ENCODE data around the gene WDR33.

WDR33 gene

DNA sequence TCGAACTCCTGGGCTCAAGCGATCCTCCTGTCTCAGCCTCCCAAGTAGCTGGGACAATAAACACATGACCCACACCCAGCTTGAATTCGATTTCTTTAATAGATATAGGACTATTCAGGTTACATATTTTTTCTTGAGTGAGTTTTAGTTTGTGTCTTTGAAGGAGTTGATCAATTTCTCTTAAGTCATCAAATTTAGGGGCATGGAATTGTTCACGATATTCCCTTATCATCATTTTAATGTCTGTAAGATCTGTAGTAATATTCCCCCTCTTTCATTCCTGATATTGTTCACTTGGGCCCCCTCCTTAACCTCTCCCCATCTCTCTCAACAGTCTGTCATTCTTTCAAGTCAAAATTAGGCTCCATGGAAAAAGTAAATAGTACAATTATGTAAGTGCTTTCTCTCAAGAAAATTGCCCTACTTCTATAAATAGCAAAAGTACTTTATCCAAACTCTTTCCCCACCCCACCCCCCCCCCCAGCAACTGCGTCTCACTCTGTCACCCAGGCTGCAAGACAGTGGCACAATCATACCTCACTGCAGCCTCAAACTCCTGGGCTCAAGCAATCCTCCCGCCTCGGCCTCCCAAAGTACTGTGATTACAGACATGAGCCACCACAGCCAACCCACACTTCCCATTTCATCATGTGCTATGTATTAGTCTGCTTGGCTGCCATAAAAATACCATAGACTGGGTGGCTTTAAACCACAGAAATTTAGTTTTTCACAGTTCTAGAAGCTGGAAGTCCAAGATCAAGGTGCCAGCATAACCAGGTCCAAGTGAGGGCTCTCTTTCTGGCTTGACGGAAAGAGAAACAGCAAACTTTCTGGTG is 20.1 kb downstream of the WDR33 start:
- Histone ChIP-seq H3K27me3 (ENCODE audit: insufficient read depth, insufficient read length) (no peaks in the 10 kb centered on the region), H3K4me1 (ENCODE audit: insufficient read depth, insufficient read length) (no peaks in the 10 kb centered on the region), H3K4me3 (ENCODE audit: insufficient read length, low read depth) (no peak overlapping the region), H3K9ac (ENCODE audit: insufficient read length, low read depth) (no peak overlapping the region), H3K9me3 (ENCODE audit: insufficient read depth, low read length) (peaks cover 21% of the 10 kb centered on the region), H3K36me3 (ENCODE audit: insufficient read depth, insufficient read length, low read length) (peaks cover 29% of the 10 kb centered on the region)
- DNase-seq (ENCODE audit: low read depth, low spot score): no peak
- TF ChIP-seq ZNF274 (IDR thresholded peaks at IDR 0.05; ENCODE audit: low read depth, low read length) (no peak), SUZ12 (IDR thresholded peaks at IDR 0.05; ENCODE audit: extremely low read depth, insufficient read depth, insufficient read length) (no peak), YY1 (IDR thresholded peaks at IDR 0.05; ENCODE audit: insufficient read depth, insufficient read length) (no peak)

- TF ChIP-seq ZNF274 (IDR thresholded peaks at IDR 0.05; ENCODE audit: low read depth, low read length) (no peak), SUZ12 (IDR thresholded peaks at IDR 0.05; ENCODE audit: extremely low read depth, insufficient read depth, insufficient read length) (no peak), YY1 (IDR thresholded peaks at IDR 0.05; ENCODE audit: insufficient read depth, insufficient read length) (no peak)
- Histone ChIP-seq H3K36me3 (ENCODE audit: insufficient read depth, insufficient read length, low read length) (peaks cover 26% of the 10 kb centered on the region), H3K4me3 (ENCODE audit: insufficient read length, low read depth) (no peak overlapping the region), H3K4me1 (ENCODE audit: insufficient read depth, insufficient read length) (no peaks in the 10 kb centered on the region), H3K9ac (ENCODE audit: insufficient read length, low read depth) (no peak overlapping the region), H3K27me3 (ENCODE audit: insufficient read depth, insufficient read length) (no peaks in the 10 kb centered on the region), H3K9me3 (ENCODE audit: insufficient read depth, low read length) (peaks cover 15% of the 10 kb centered on the region)
- no peak for DNase-seq (ENCODE audit: low read depth, low spot score)
Measured at GRCh38 chr2:127786048-127786809, 24.7 kb downstream of the WDR33 start.

GRCh38 chr2:127784965-127785518 is 25.9 kb downstream of the WDR33 start:
- no peak overlapping the region for H3K4me3 ChIP-seq (ENCODE audit: insufficient read length, low read depth)
- no peak overlapping the region for H3K9ac ChIP-seq (ENCODE audit: insufficient read length, low read depth)
- no peak for TF ChIP-seq SUZ12 (IDR thresholded peaks at IDR 0.05; ENCODE audit: extremely low read depth, insufficient read depth, insufficient read length)
- TF ChIP-seq YY1 (IDR thresholded peaks at IDR 0.05; ENCODE audit: insufficient read depth, insufficient read length): no peak
- no peak for TF ChIP-seq ZNF274 (IDR thresholded peaks at IDR 0.05; ENCODE audit: low read depth, low read length)
- peaks cover 4% of the 10 kb centered on the region for H3K9me3 ChIP-seq (ENCODE audit: insufficient read depth, low read length)
- H3K36me3 ChIP-seq (ENCODE audit: insufficient read depth, insufficient read length, low read length): peaks cover 26% of the 10 kb centered on the region
- no peak for DNase-seq (ENCODE audit: low read depth, low spot score)
- H3K4me1 ChIP-seq (ENCODE audit: insufficient read depth, insufficient read length): no peaks in the 10 kb centered on the region
- H3K27me3 ChIP-seq (ENCODE audit: insufficient read depth, insufficient read length): no peaks in the 10 kb centered on the region

DNA sequence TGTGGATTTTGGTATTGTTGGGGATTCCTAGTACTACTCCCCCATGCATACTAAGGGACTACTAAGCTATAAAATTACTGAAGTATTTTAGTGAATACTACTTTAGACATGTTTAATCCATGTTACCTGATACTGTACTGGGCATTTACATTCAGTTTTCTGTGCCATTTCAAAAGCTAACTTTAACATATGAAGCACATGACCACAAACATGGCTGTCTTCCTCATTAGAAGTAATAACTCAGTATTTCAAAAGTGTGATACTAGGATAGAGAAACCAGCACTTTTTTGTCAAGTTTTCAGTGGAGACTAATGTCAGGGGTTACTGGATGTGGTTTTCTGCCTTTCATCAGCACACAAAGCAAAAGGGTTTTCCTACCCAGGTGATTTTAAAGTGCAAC is 27.9 kb downstream of the WDR33 start:
- no peaks in the 10 kb centered on the region for H3K27me3 ChIP-seq (ENCODE audit: insufficient read depth, insufficient read length)
- no peak for DNase-seq (ENCODE audit: low read depth, low spot score)
- H3K4me3 ChIP-seq (ENCODE audit: insufficient read length, low read depth): no peak overlapping the region
- peaks cover 26% of the 10 kb centered on the region for H3K36me3 ChIP-seq (ENCODE audit: insufficient read depth, insufficient read length, low read length)
- no peaks in the 10 kb centered on the region for H3K9me3 ChIP-seq (ENCODE audit: insufficient read depth, low read length)
- no peaks in the 10 kb centered on the region for H3K4me1 ChIP-seq (ENCODE audit: insufficient read depth, insufficient read length)
- TF ChIP-seq YY1 (IDR thresholded peaks at IDR 0.05; ENCODE audit: insufficient read depth, insufficient read length) (no peak), SUZ12 (IDR thresholded peaks at IDR 0.05; ENCODE audit: extremely low read depth, insufficient read depth, insufficient read length) (no peak), ZNF274 (IDR thresholded peaks at IDR 0.05; ENCODE audit: low read depth, low read length) (no peak)
- H3K9ac ChIP-seq (ENCODE audit: insufficient read length, low read depth): no peak overlapping the region

DNA sequence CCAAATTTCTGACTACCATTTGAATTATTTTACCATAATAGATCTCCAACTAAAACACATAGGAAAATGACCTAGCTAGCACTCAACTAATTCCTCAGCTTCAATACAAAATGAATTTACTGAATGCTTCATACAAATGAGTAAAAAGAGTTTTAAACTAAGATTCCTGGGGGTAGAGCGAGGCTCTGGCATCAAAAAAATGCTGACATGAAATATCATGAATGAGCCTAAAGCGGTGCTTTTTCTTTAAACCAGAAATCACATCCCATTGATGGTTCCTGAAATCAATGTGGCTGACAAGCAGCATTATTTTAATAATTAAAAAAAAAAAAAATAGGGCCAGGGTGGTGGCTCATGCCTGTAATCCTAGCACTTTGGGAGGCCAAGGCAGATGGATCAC is 32.1 kb downstream of the WDR33 start:
- peaks cover 9% of the 10 kb centered on the region for H3K36me3 ChIP-seq (ENCODE audit: insufficient read depth, insufficient read length, low read length)
- H3K4me1 ChIP-seq (ENCODE audit: insufficient read depth, insufficient read length): peaks cover 2% of the 10 kb centered on the region
- H3K9me3 ChIP-seq (ENCODE audit: insufficient read depth, low read length): no peaks in the 10 kb centered on the region
- no peak for TF ChIP-seq YY1 (IDR thresholded peaks at IDR 0.05; ENCODE audit: insufficient read depth, insufficient read length)
- TF ChIP-seq ZNF274 (IDR thresholded peaks at IDR 0.05; ENCODE audit: low read depth, low read length): no peak
- TF ChIP-seq SUZ12 (IDR thresholded peaks at IDR 0.05; ENCODE audit: extremely low read depth, insufficient read depth, insufficient read length): no peak
- no peak overlapping the region for H3K9ac ChIP-seq (ENCODE audit: insufficient read length, low read depth)
- no peak overlapping the region for H3K4me3 ChIP-seq (ENCODE audit: insufficient read length, low read depth)
- DNase-seq (ENCODE audit: low read depth, low spot score): no peak
- no peaks in the 10 kb centered on the region for H3K27me3 ChIP-seq (ENCODE audit: insufficient read depth, insufficient read length)

- no peak overlapping the region for H3K9ac ChIP-seq (ENCODE audit: insufficient read length, low read depth)
- H3K36me3 ChIP-seq (ENCODE audit: insufficient read depth, insufficient read length, low read length): peaks cover 8% of the 10 kb centered on the region
- TF ChIP-seq ZNF274 (IDR thresholded peaks at IDR 0.05; ENCODE audit: low read depth, low read length): no peak
- TF ChIP-seq SUZ12 (IDR thresholded peaks at IDR 0.05; ENCODE audit: extremely low read depth, insufficient read depth, insufficient read length): no peak
- peaks cover 2% of the 10 kb centered on the region for H3K4me1 ChIP-seq (ENCODE audit: insufficient read depth, insufficient read length)
- DNase-seq (ENCODE audit: low read depth, low spot score): no peak
- H3K27me3 ChIP-seq (ENCODE audit: insufficient read depth, insufficient read length): no peaks in the 10 kb centered on the region
- H3K9me3 ChIP-seq (ENCODE audit: insufficient read depth, low read length): no peaks in the 10 kb centered on the region
- H3K4me3 ChIP-seq (ENCODE audit: insufficient read length, low read depth): no peak overlapping the region
Measured at GRCh38 chr2:127778447-127778846, 32.5 kb downstream of the WDR33 start.
